ENCODE results near the gene PAK1.

The PAK1 gene

GRCh38 chr11:77472991-77473800, 698 bp downstream of the PAK1 start:
- DNase-seq = peak; percentile 28 to 46

GRCh38 chr11:77471558-77472193, 2.2 kb downstream of the PAK1 start:
- DNase-seq = peak; percentile 3 to 22

- DNase-seq = no peak
Measured at GRCh38 chr11:77470971-77471370, 2.9 kb downstream of the PAK1 start.

GRCh38 chr11:77470504-77470903, 3.4 kb downstream of the PAK1 start:
- DNase-seq = no peak

- DNase-seq = no peak
Measured at GRCh38 chr11:77468527-77468926, 5.4 kb downstream of the PAK1 start.

- DNase-seq = no peak
Measured at GRCh38 chr11:77467993-77468392, 5.9 kb downstream of the PAK1 start.

- no peak for DNase-seq
Measured at GRCh38 chr11:77467233-77467632, 6.7 kb downstream of the PAK1 start.

GRCh38 chr11:77457340-77457739, 16.6 kb downstream of the PAK1 start:
- no peak for DNase-seq

- DNase-seq = no peak
Measured at GRCh38 chr11:77455740-77456139, 18.2 kb downstream of the PAK1 start.

GRCh38 chr11:77454867-77455655, 18.8 kb downstream of the PAK1 start:
- DNase-seq = no peak

- DNase-seq = no peak
Measured at GRCh38 chr11:77450227-77450626, 23.7 kb downstream of the PAK1 start.

- DNase-seq = no peak
Measured at GRCh38 chr11:77449784-77450183, 24.1 kb downstream of the PAK1 start.

- DNase-seq = no peak
Measured at GRCh38 chr11:77449060-77449521, 24.8 kb downstream of the PAK1 start.

GRCh38 chr11:77448269-77448668, 25.6 kb downstream of the PAK1 start:
- no peak for DNase-seq

- no peak for DNase-seq
Measured at GRCh38 chr11:77446911-77447629, 26.8 kb downstream of the PAK1 start.

- DNase-seq = no peak
Measured at GRCh38 chr11:77444261-77444660, 29.6 kb downstream of the PAK1 start.

- DNase-seq = no peak
Measured at GRCh38 chr11:77442394-77443053, 31.4 kb downstream of the PAK1 start.

GRCh38 chr11:77441426-77441825, 32.5 kb downstream of the PAK1 start:
- no peak for DNase-seq

GRCh38 chr11:77440678-77441077, 33.2 kb downstream of the PAK1 start:
- DNase-seq = no peak

- no peak for DNase-seq
Measured at GRCh38 chr11:77438487-77438886, 35.4 kb downstream of the PAK1 start.

- DNase-seq = no peak
Measured at GRCh38 chr11:77436969-77437368, 36.9 kb downstream of the PAK1 start.

- no peak for DNase-seq
Measured at GRCh38 chr11:77436506-77436905, 37.4 kb downstream of the PAK1 start.
